Tibial artery (tissue), 4 donors: ENCODE measurements around the gene PITX2.

ENCODE experiments used
- DNase-seq, 2 donors: peaks; one replicate each; pipeline ENCODE4 v3.0.0-alpha.2; 2019
- H3K27ac ChIP-seq, 2 donors: fragments of 200-600 bp; sonication (generic) in 1 of 2; 1 replicate in 1 of 2; 2 replicates in 1 of 2; pipeline ENCODE4 v1.5.1; 2018 to 2019; ENCODE audit warnings: mild to moderate bottlenecking in 1 of 2
- H3K27me3 ChIP-seq, 2 donors: fragments of 200-600 bp; sonication (generic) in 1 of 2; one replicate each; pipeline versions ENCODE4 v1.5.1 to v1.6.0; 2016 to 2019
- H3K36me3 ChIP-seq, 3 donors: fragments of 200-600 bp; sonication (generic) in 2 of 3; one replicate each; pipeline ENCODE4 v1.5.1; 2016 to 2019; ENCODE audit warnings: mild to moderate bottlenecking in 2 of 3
- H3K4me1 ChIP-seq, 4 donors: fragments of 200-600 bp; sonication (generic) in 2 of 4; 1 replicate in 3 of 4; 2 replicates in 1 of 4; pipeline ENCODE4 v1.5.1; 2016 to 2019
- H3K4me3 ChIP-seq, 2 donors: fragments of 200-600 bp; sonication (generic) in 1 of 2; 1 replicate in 1 of 2; 2 replicates in 1 of 2; pipeline ENCODE4 v1.5.1; 2018 to 2019; ENCODE audit warnings: mild to moderate bottlenecking in 2 of 2
- H3K9me3 ChIP-seq, 3 donors: fragments of 200-600 bp; sonication (generic) in 1 of 3; one replicate each; pipeline ENCODE4 v1.5.1; 2016 to 2019
- intact Hi-C: fragments of 100-400 bp; cut with DNase I; formaldehyde crosslinking; loops from one replicate; pipeline ENCODE4 v1.15.0; 2023; ENCODE audit warnings: low total_unique reads
- TF ChIP-seq, protein P1 (sequence below), 2 experiments: fragments of 200-600 bp in 1 of 2; fragments of 450-650 bp in 1 of 2; IDR thresholded peaks; one replicate each; pipeline ENCODE4 v1.5.1; 2017 to 2019; ENCODE audit warnings: antibody characterized with exemption in 2 of 2, mild to moderate bottlenecking in 1 of 2, moderate library complexity in 1 of 2

Gene PITX2

DNA sequence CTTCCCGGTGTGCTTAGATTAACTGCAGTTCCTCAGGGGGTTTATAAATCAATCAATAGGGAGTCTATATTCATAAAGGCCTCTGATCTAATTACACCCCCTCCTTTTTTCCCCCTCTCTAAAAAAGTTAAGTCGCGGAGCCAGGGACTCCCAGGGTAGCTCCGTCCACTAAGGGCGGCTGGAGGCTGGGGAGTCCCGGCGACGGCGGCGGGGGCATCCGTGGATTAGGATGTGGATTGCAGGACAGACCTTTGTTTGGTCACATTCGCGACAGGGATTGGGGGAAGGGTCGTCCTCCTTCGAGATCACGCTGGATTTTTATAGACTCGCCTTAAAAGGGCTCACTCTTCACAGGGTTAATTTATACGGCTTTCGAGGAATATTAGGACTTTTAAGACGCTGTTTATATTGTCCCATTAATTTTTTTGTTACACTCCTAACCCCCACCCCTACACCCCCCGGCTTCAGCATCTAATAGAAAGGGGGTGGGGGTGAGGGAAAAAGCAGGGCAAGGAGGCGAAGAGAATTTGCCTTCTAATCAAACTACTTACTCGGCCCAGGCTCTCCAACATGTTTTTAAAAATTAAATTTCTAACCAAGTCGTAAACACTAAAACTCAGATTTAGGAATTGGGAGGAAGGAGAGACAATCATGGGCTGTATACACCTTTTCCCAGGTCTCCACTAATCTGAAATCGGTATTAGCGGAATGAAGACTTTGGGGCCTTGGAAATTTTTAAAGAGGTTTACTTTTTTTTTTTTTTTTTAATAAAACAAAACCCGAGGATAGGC, 8.5 kb downstream of the PITX2 start:
- no peak overlapping the region for H3K27ac ChIP-seq
- H3K36me3 ChIP-seq = no peaks in the 10 kb centered on the region
- DNase-seq = no peak
- peaks cover 0 to 28% (median 15%) of the 10 kb centered on the region in 4 donors for H3K4me1 ChIP-seq
- peaks cover 8 to 91% of the 10 kb centered on the region in 2 donors for H3K27me3 ChIP-seq
- TF ChIP-seq, protein P1, sequence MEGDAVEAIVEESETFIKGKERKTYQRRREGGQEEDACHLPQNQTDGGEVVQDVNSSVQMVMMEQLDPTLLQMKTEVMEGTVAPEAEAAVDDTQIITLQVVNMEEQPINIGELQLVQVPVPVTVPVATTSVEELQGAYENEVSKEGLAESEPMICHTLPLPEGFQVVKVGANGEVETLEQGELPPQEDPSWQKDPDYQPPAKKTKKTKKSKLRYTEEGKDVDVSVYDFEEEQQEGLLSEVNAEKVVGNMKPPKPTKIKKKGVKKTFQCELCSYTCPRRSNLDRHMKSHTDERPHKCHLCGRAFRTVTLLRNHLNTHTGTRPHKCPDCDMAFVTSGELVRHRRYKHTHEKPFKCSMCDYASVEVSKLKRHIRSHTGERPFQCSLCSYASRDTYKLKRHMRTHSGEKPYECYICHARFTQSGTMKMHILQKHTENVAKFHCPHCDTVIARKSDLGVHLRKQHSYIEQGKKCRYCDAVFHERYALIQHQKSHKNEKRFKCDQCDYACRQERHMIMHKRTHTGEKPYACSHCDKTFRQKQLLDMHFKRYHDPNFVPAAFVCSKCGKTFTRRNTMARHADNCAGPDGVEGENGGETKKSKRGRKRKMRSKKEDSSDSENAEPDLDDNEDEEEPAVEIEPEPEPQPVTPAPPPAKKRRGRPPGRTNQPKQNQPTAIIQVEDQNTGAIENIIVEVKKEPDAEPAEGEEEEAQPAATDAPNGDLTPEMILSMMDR (IDR thresholded peaks at IDR 0.05) = no peak
- peaks cover 0 to 6% (median 0%) of the 10 kb centered on the region in 3 donors for H3K9me3 ChIP-seq
- no peak overlapping the region for H3K4me3 ChIP-seq
- intact Hi-C loops = no loop called here

DNA sequence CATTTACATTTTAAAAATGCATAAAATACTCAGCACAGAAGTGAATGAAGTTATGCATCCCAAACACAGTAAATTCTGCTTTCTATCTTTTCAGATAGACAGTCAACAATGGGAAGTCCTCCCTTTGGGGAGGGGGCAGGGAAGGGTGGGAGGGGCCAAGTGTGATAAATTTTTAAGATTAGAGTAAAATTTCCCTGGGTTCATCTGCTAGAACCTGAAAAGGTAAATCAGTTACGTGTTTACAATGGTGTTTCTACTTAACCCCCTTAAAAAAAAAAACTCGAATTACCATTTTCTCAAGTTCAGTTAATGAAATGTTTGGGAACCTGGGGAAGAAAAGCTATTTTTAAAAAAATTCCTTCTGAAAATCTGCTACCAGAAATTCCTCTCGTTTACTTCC, 9.1 kb downstream of the PITX2 start:
- Histone ChIP-seq H3K4me3 (no peak overlapping the region), H3K36me3 (no peaks in the 10 kb centered on the region), H3K9me3 (peaks cover 0 to 2% (median 0%) of the 10 kb centered on the region in 3 donors), H3K27me3 (peaks cover 8 to 90% of the 10 kb centered on the region in 2 donors), H3K4me1 (peaks cover 0 to 28% (median 15%) of the 10 kb centered on the region in 4 donors), H3K27ac (no peak overlapping the region)
- TF ChIP-seq, protein P1 (IDR thresholded peaks at IDR 0.05) = no peak
- no peak for DNase-seq
- intact Hi-C loops = no loop called here

DNA sequence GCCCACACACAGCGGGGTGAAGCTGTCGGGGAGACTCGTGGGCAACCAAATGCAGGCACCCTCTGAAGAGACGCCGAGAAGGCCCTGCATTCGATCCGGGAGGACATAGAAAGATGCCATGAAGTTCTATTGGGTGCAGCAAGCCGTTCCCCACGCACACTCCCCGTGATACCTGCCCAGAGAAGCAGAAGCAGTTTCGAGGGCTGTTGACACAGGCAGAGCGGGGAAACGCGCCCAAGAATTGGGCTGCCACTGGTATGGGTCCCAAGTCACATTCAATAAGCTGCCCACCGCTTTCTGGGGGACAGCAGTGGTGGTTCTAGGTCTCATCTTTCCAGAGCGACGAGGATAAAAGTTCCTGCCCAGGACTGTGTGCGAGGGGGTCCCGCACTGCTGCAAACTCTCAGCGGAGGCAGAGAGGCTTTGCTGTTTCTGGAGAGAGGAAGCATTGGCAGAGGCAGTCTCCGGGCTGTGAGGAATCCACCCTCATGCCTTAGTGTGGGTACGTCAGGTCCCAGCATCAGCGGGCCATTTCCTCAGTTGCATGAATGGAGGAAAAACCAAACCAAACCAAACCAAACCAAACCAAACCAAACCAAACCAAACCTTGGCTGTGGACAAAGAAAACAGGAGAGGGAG, 10.1 kb downstream of the PITX2 start:
- Histone ChIP-seq H3K27me3 (peaks cover 8 to 86% of the 10 kb centered on the region in 2 donors), H3K4me1 (peaks cover 0 to 22% (median 13%) of the 10 kb centered on the region in 4 donors), H3K36me3 (no peaks in the 10 kb centered on the region), H3K27ac (no peak overlapping the region), H3K4me3 (no peak overlapping the region), H3K9me3 (no peaks in the 10 kb centered on the region)
- TF ChIP-seq, protein P1 (IDR thresholded peaks at IDR 0.05) = no peak
- intact Hi-C loops = no loop called here
- DNase-seq = no peak

DNA sequence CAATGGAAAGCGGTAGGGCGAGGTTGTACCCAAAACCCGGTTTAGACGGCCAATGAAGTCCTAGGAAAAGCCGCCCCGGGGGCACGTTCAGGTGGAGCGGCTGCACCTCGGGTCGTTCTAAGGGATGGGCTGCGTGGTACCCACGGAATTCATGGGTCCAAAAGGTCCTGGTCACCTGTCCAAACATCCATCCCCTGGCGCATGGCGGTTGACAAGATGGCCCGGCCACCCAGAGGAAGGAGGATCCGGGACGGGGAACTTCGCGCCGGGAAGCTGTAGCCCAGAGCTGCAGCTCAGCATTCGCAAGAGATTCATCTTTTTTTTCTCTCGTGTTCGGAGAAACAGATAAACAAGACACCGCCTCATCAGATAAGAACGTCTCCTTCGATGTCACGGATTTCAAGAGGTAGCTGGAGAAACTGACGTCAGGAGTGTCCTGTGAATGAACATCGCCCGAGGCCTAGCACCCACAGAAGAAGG, 10.9 kb downstream of the PITX2 start:
- DNase-seq = no peak
- no peak overlapping the region for H3K27ac ChIP-seq
- no peaks in the 10 kb centered on the region for H3K36me3 ChIP-seq
- H3K9me3 ChIP-seq = no peaks in the 10 kb centered on the region
- TF ChIP-seq, protein P1 (IDR thresholded peaks at IDR 0.05) = no peak
- peak overlapping the region in 1 of 2 donors; percentile 38 for H3K4me3 ChIP-seq
- H3K4me1 ChIP-seq = peaks cover 0 to 22% (median 13%) of the 10 kb centered on the region in 4 donors
- intact Hi-C loops = no loop called here
- peaks cover 8 to 81% of the 10 kb centered on the region in 2 donors for H3K27me3 ChIP-seq

DNA sequence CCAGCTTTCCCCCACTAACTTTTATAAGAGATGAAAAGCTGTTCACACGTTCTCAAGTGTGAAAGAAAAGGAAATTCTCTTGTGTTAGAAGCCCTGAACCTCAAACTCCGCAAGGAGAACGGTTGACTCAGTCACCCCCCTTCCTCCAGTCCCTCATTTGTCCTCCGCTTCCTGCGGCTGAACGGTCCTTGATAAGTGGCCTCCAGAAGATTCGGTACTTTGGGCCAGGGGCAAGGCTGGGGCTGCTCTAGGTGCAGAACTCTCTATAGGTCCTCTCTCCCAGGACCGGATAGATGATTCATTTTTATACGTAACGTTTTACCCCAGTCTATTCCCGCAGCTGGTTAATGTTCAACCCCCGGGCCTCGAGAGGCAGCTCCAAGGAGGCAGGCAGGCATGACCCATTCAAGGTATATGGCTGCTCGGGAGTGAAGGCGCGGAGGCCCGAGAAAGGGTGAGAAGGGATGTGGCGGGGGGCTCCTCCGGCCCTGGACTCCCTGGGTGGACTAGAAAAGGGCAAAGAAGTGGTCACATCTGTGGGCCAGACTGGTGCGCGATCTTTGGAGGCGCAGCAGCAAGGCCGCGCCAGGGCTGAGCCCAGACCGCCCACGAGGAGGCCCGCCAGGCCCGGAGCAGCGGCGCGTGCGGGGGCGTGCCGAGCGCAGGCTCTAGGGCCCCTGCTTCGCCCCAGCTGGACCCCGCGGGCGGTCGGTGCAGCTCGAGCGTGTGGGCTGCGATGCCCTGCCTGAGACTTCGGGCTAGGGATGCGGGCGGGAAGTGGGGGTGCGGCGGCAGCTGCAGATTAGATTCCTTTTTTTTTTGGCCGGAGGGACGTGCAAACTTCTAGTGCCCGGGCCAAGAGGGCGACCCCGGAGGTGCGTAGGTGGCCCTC, 11.7 kb downstream of the PITX2 start:
- intact Hi-C loops = no loop called here
- TF ChIP-seq, protein P1 (IDR thresholded peaks at IDR 0.05) = no peak
- H3K4me3 ChIP-seq = peak overlapping the region in 1 of 2 donors; percentile 38
- H3K9me3 ChIP-seq = no peaks in the 10 kb centered on the region
- no peak overlapping the region for H3K27ac ChIP-seq
- H3K27me3 ChIP-seq = peaks cover 8 to 73% of the 10 kb centered on the region in 2 donors
- H3K36me3 ChIP-seq = no peaks in the 10 kb centered on the region
- no peak for DNase-seq
- H3K4me1 ChIP-seq = peaks cover 0 to 22% (median 12%) of the 10 kb centered on the region in 4 donors
